Inflammatory macrophage treated with lipopolysaccharide for 4 hours (primary cell): ENCODE data around the gene RMND1.
A peak's percentile ranks its signal among the peaks of the same experiment; 100 is the strongest.
"Not testable (repeated sequence)": the region's sequence is repeated elsewhere in the genome, so short reads cannot be mapped to it uniquely, and the experiment has no call there.

Experiments used
- DNase-seq: peaks from one replicate; pipeline ENCODE4 v3.0.0-alpha.2; 2020

The RMND1 gene

GRCh38 chr6:151451950-151452749, at the start of gene RMND1:
RMND1 (minus strand) TSS chr6:151452126; CDS start chr6:151445811, 6,315 bp downstream.
- peak; percentile 100 for DNase-seq

GRCh38 chr6:151499551-151499950, 47.6 kb upstream of the RMND1 start:
- DNase-seq, result peak; percentile 53

GRCh38 chr6:151498327-151498726, 46.4 kb upstream of the RMND1 start:
- DNase-seq, result peak; percentile 88

GRCh38 chr6:151497905-151498304, 46.0 kb upstream of the RMND1 start:
- DNase-seq, result peak; percentile 58

GRCh38 chr6:151495380-151495779, 43.5 kb upstream of the RMND1 start:
- no peak for DNase-seq

- DNase-seq, result no peak
Measured at GRCh38 chr6:151494936-151495320, 43.0 kb upstream of the RMND1 start.

- DNase-seq, result peak; percentile 41
Measured at GRCh38 chr6:151494235-151494935, 42.5 kb upstream of the RMND1 start.

GRCh38 chr6:151493804-151494234, 41.9 kb upstream of the RMND1 start, which contains the start of gene CCDC170:
CCDC170 (plus strand) TSS chr6:151494017; CDS start chr6:151494129, 112 bp downstream.
- DNase-seq, result peak; percentile 45

GRCh38 chr6:151493161-151493803, 41.4 kb upstream of the RMND1 start:
- DNase-seq, result peak; percentile 48

- DNase-seq, result no peak
Measured at GRCh38 chr6:151490996-151491395, 39.1 kb upstream of the RMND1 start.

- peak; percentile 25 for DNase-seq
Measured at GRCh38 chr6:151488226-151488625, 36.3 kb upstream of the RMND1 start.

GRCh38 chr6:151483994-151484393, 32.1 kb upstream of the RMND1 start:
- DNase-seq, result no peak

GRCh38 chr6:151482290-151482689, 30.4 kb upstream of the RMND1 start:
- peak; percentile 91 for DNase-seq

GRCh38 chr6:151481786-151482185, 29.9 kb upstream of the RMND1 start:
- DNase-seq, result peak; percentile 71

GRCh38 chr6:151478670-151479069, 26.7 kb upstream of the RMND1 start:
- no peak for DNase-seq

GRCh38 chr6:151477726-151478125, 25.8 kb upstream of the RMND1 start:
- DNase-seq, result no peak

GRCh38 chr6:151475653-151476523, 24.0 kb upstream of the RMND1 start:
- DNase-seq, result peak; percentile 55

GRCh38 chr6:151464702-151465101, 12.8 kb upstream of the RMND1 start:
- no peak for DNase-seq

- DNase-seq, result no peak
Measured at GRCh38 chr6:151461673-151462072, 9.7 kb upstream of the RMND1 start.

- DNase-seq, result not testable (repeated sequence)
Measured at GRCh38 chr6:151455751-151456398, 3.9 kb upstream of the RMND1 start.

GRCh38 chr6:151452750-151453427, 963 bp upstream of the RMND1 start:
- no peak for DNase-seq
